IMR-90 (cell line): ENCODE results near the gene CCK.

Experiments
- BHLHE40 ChIP-seq: fragments of 150-350 bp; IDR thresholded peaks from 2 replicates; pipeline ENCODE4 v1.6.1; 2016; ENCODE audit warnings: mild to moderate bottlenecking, low read depth, low read length
- CEBPB ChIP-seq: IDR thresholded peaks from 2 replicates; pipeline ENCODE4 v1.6.1; 2012; ENCODE audit warnings: low read depth, low read length, improper control_type of control experiment
- CTCF ChIP-seq: conservative IDR thresholded peaks from 2 replicates; pipeline ENCODE4 v1.5.1; 2012; ENCODE audit warnings: mild to moderate bottlenecking, low read depth, low read length, improper control_type of control experiment
- MXI1 ChIP-seq: IDR thresholded peaks from 2 replicates; pipeline ENCODE4 v1.6.1; 2012; ENCODE audit warnings: low read depth, mild to moderate bottlenecking, low read length, moderate library complexity, borderline replicate concordance
- NFE2L2 ChIP-seq: fragments of 150-350 bp; IDR thresholded peaks from 2 replicates; pipeline ENCODE4 v1.6.1; 2016; ENCODE audit warnings: low read depth, mild to moderate bottlenecking, low read length
- POLR2A ChIP-seq: IDR thresholded peaks from 2 replicates; pipeline ENCODE4 v1.6.1; 2012; ENCODE audit warnings: mild to moderate bottlenecking, low read depth, low read length
- RAD21 ChIP-seq: IDR thresholded peaks from 2 replicates; pipeline ENCODE4 v1.6.1; 2012; ENCODE audit warnings: low read length, improper control_type of control experiment
- RFX5 ChIP-seq: IDR thresholded peaks from 2 replicates; pipeline ENCODE4 v1.8.0; 2012; ENCODE audit warnings: low read depth, mild to moderate bottlenecking, low read length, moderate library complexity
- SMC3 ChIP-seq: fragments of 150-350 bp; IDR thresholded peaks from 2 replicates; pipeline ENCODE4 v1.6.1; 2016; ENCODE audit warnings: low read depth, mild to moderate bottlenecking, antibody characterized with exemption, low read length, moderate library complexity

GRCh38 chr3:42288385-42288784, 22.4 kb upstream of the CCK start:
- TF ChIP-seq CTCF (no peak), CEBPB (no peak), POLR2A (no peak), SMC3 (no peak), RAD21 (no peak), RFX5 (no peak), NFE2L2 (no peak), BHLHE40 (no peak), MXI1 (no peak)
